HUES48 (cell line): Measurements from ENCODE around the gene MYO10.
"Not testable (repeated sequence)": the region's sequence is repeated elsewhere in the genome, so short reads cannot be mapped to it uniquely, and the experiment has no call there.

Experiments
- H3K27ac ChIP-seq: one replicate; pipeline ENCODE4 v1.7.0; 2013; ENCODE audit warnings: low read depth, low read length, inconsistent platforms
- H3K27me3 ChIP-seq: 2 replicates; pipeline ENCODE4 v1.6.1; 2013; ENCODE audit warnings: mild to moderate bottlenecking, low read length; ENCODE audit not compliant: control insufficient read depth, insufficient read depth
- H3K36me3 ChIP-seq: 2 replicates; pipeline ENCODE4 v1.6.1; 2013; ENCODE audit warnings: low read length; ENCODE audit not compliant: control insufficient read depth, insufficient read depth
- H3K4me1 ChIP-seq: 2 replicates; pipeline ENCODE4 v1.6.1; 2013; ENCODE audit warnings: mild to moderate bottlenecking, low read length; ENCODE audit not compliant: control insufficient read depth, insufficient read depth
- H3K4me3 ChIP-seq: 2 replicates; pipeline ENCODE4 v1.5.1; 2013; ENCODE audit warnings: mild to moderate bottlenecking, low read depth, low read length
- H3K9ac ChIP-seq: 2 replicates; pipeline ENCODE4 v1.6.1; 2013; ENCODE audit warnings: mild to moderate bottlenecking, low read depth, low read length, moderate library complexity
- H3K9me3 ChIP-seq: 2 replicates; pipeline ENCODE4 v1.6.1; 2013; ENCODE audit warnings: low read length; ENCODE audit not compliant: control insufficient read depth, insufficient read depth

MYO10 gene

GRCh38 chr5:16884595-16884994 lies 51.5 kb downstream of the MYO10 start:
- Histone ChIP-seq H3K27ac (no peak overlapping the region), H3K9ac (no peak overlapping the region), H3K36me3 (no peaks in the 10 kb centered on the region), H3K4me3 (no peak overlapping the region), H3K27me3 (no peaks in the 10 kb centered on the region), H3K4me1 (peaks cover 25% of the 10 kb centered on the region), H3K9me3 (no peaks in the 10 kb centered on the region)

GRCh38 chr5:16883806-16884205 lies 52.3 kb downstream of the MYO10 start:
- no peaks in the 10 kb centered on the region for H3K9me3 ChIP-seq
- H3K4me1 ChIP-seq: peaks cover 25% of the 10 kb centered on the region
- no peak overlapping the region for H3K9ac ChIP-seq
- no peak overlapping the region for H3K27ac ChIP-seq
- H3K4me3 ChIP-seq: no peak overlapping the region
- H3K27me3 ChIP-seq: no peaks in the 10 kb centered on the region
- no peaks in the 10 kb centered on the region for H3K36me3 ChIP-seq

GRCh38 chr5:16883176-16883575 lies 52.9 kb downstream of the MYO10 start:
- no peak overlapping the region for H3K4me3 ChIP-seq
- H3K27ac ChIP-seq: no peak overlapping the region
- no peaks in the 10 kb centered on the region for H3K36me3 ChIP-seq
- H3K27me3 ChIP-seq: no peaks in the 10 kb centered on the region
- no peak overlapping the region for H3K9ac ChIP-seq
- H3K4me1 ChIP-seq: peaks cover 25% of the 10 kb centered on the region
- no peaks in the 10 kb centered on the region for H3K9me3 ChIP-seq

- peaks cover 22% of the 10 kb centered on the region for H3K4me1 ChIP-seq
- H3K36me3 ChIP-seq: peaks cover 6% of the 10 kb centered on the region
- H3K27ac ChIP-seq: no peak overlapping the region
- H3K27me3 ChIP-seq: no peaks in the 10 kb centered on the region
- H3K4me3 ChIP-seq: no peak overlapping the region
- H3K9me3 ChIP-seq: no peaks in the 10 kb centered on the region
- no peak overlapping the region for H3K9ac ChIP-seq
Measured at GRCh38 chr5:16881251-16881650, 54.8 kb downstream of the MYO10 start.

GRCh38 chr5:16880547-16880946 lies 55.5 kb downstream of the MYO10 start:
- no peaks in the 10 kb centered on the region for H3K27me3 ChIP-seq
- peaks cover 6% of the 10 kb centered on the region for H3K36me3 ChIP-seq
- H3K4me1 ChIP-seq: peaks cover 17% of the 10 kb centered on the region
- H3K4me3 ChIP-seq: no peak overlapping the region
- no peak overlapping the region for H3K27ac ChIP-seq
- H3K9me3 ChIP-seq: no peaks in the 10 kb centered on the region
- H3K9ac ChIP-seq: no peak overlapping the region

- Histone ChIP-seq H3K4me3 (no peak overlapping the region), H3K9me3 (no peaks in the 10 kb centered on the region), H3K9ac (no peak overlapping the region), H3K4me1 (peaks cover 17% of the 10 kb centered on the region; the same call in 1 of the 2 replicates), H3K27ac (no peak overlapping the region), H3K36me3 (peaks cover 14% of the 10 kb centered on the region), H3K27me3 (no peaks in the 10 kb centered on the region)
Measured at GRCh38 chr5:16879650-16880049, 56.4 kb downstream of the MYO10 start.

- Histone ChIP-seq H3K4me1 (peaks cover 17% of the 10 kb centered on the region; the same call in 1 of the 2 replicates), H3K36me3 (peaks cover 16% of the 10 kb centered on the region), H3K4me3 (no peak overlapping the region), H3K9me3 (no peaks in the 10 kb centered on the region), H3K9ac (no peak overlapping the region), H3K27ac (no peak overlapping the region), H3K27me3 (no peaks in the 10 kb centered on the region)
Measured at GRCh38 chr5:16879191-16879590, 56.9 kb downstream of the MYO10 start.

GRCh38 chr5:16877267-16877935 lies 58.7 kb downstream of the MYO10 start:
- Histone ChIP-seq H3K27ac (no peak overlapping the region), H3K4me1 (peaks cover 17% of the 10 kb centered on the region; the same call in 1 of the 2 replicates)

GRCh38 chr5:16874424-16874823 lies 61.7 kb downstream of the MYO10 start:
- H3K4me3 ChIP-seq, H3K27ac ChIP-seq, H3K9ac ChIP-seq, H3K4me1 ChIP-seq, H3K27me3 ChIP-seq, H3K9me3 ChIP-seq: not testable (repeated sequence)
- H3K36me3 ChIP-seq: peaks cover 19% of the 10 kb centered on the region

More at GRCh38 chr5:16877267-16877935, 58.7 kb downstream of the MYO10 start:
- Histone ChIP-seq H3K9ac (no peak overlapping the region), H3K9me3 (peaks cover 5% of the 10 kb centered on the region), H3K36me3 (peaks cover 19% of the 10 kb centered on the region), H3K27me3 (no peaks in the 10 kb centered on the region), H3K4me3 (no peak overlapping the region)

- H3K27ac ChIP-seq: no peak overlapping the region
- no peaks in the 10 kb centered on the region for H3K27me3 ChIP-seq
Measured at GRCh38 chr5:16871746-16872339, 64.2 kb downstream of the MYO10 start.

GRCh38 chr5:16870878-16871277 lies 65.2 kb downstream of the MYO10 start:
- no peak overlapping the region for H3K9ac ChIP-seq
- H3K27me3 ChIP-seq: no peaks in the 10 kb centered on the region
- H3K4me1 ChIP-seq: peaks cover 32% of the 10 kb centered on the region
- H3K36me3 ChIP-seq: peaks cover 13% of the 10 kb centered on the region; the same call in 1 of the 2 replicates
- no peak overlapping the region for H3K4me3 ChIP-seq
- peaks cover 5% of the 10 kb centered on the region for H3K9me3 ChIP-seq
- no peak overlapping the region for H3K27ac ChIP-seq

More at GRCh38 chr5:16871746-16872339, 64.2 kb downstream of the MYO10 start:
- Histone ChIP-seq H3K9me3 (peaks cover 5% of the 10 kb centered on the region), H3K4me3 (no peak overlapping the region), H3K9ac (no peak overlapping the region), H3K36me3 (peaks cover 15% of the 10 kb centered on the region), H3K4me1 (peaks cover 22% of the 10 kb centered on the region)
